Peyer's patch (tissue), 4 donors: Measurements from ENCODE around the gene ATP2C2. TPM values are rescaled to one million over a fixed set of nuclear protein-coding genes. Genes with fewer than 3 reads are reported as not detected.
"Not testable (repeated sequence)": the region's sequence is repeated elsewhere in the genome, so short reads cannot be mapped to it uniquely, and the experiment has no call there.

Source experiments
- DNase-seq, 3 donors: peaks; one replicate each; pipeline ENCODE4 v3.0.0-alpha.2; 2017 to 2019
- H3K27ac ChIP-seq, 4 donors: fragments of 200-600 bp; sonication (generic); one replicate each; pipeline ENCODE4 v1.5.1; 2016 to 2019
- H3K27me3 ChIP-seq, 2 donors: fragments of 200-600 bp; sonication (generic); one replicate each; pipeline ENCODE4 v1.5.1; 2019
- H3K36me3 ChIP-seq, 3 donors: fragments of 200-600 bp; sonication (generic); one replicate each; pipeline ENCODE4 v1.5.1; 2016 to 2019
- H3K4me1 ChIP-seq, 4 donors: fragments of 200-600 bp; sonication (generic); one replicate each; pipeline ENCODE4 v1.5.1; 2016 to 2019
- H3K4me3 ChIP-seq, 4 donors: fragments of 200-600 bp; sonication (generic); 1 replicate in 3 of 4; 2 replicates in 1 of 4; pipeline ENCODE4 v1.5.1; 2016 to 2019; ENCODE audit warnings: mild to moderate bottlenecking in 1 of 4
- H3K9me3 ChIP-seq, 4 donors: fragments of 200-600 bp; sonication (generic); one replicate each; pipeline ENCODE4 v1.5.1; 2016 to 2019; ENCODE audit warnings: mild to moderate bottlenecking in 1 of 4
- CTCF ChIP-seq, 6 experiments: fragments of 450-650 bp in 4 of 6; fragments of 200-600 bp in 2 of 6; sonication (generic) in 1 of 6; IDR thresholded peaks; one replicate each; pipeline ENCODE4 v1.5.1; 2017 to 2019; ENCODE audit warnings: antibody characterized with exemption in 6 of 6, mild to moderate bottlenecking in 3 of 6, moderate library complexity in 1 of 6
- POLR2A ChIP-seq, 2 donors: fragments of 450-650 bp; IDR thresholded peaks; one replicate each; pipeline ENCODE4 v1.5.1; 2017; ENCODE audit warnings: antibody characterized with exemption in 2 of 2, mild to moderate bottlenecking in 2 of 2, moderate library complexity in 2 of 2
- total RNA-seq, 4 donors: library from RNA; depleted of rRNA; stranded (reverse); fragments of >200 nt; gene quantifications; one replicate each; pipeline ENCODE4 v1.1.0, GENCODE V29; 2016

The ATP2C2 gene
- total RNA-seq, 4 donors from 2014 or later: 84.2 to 148 (median 115) TPM

GRCh38 chr16:84396537-84397008 lies 28.2 kb downstream of the ATP2C2 start:
- DNase-seq: no peak
- Histone ChIP-seq H3K27me3 (no peaks in the 10 kb centered on the region), H3K36me3 (no peaks in the 10 kb centered on the region), H3K4me1 (no peaks in the 10 kb centered on the region), H3K27ac (peak overlapping the region in 1 of 4 donors; percentile 25), H3K9me3 (no peaks in the 10 kb centered on the region), H3K4me3 (no peak overlapping the region)
- TF ChIP-seq CTCF (IDR thresholded peaks at IDR 0.05) (no peak), POLR2A (IDR thresholded peaks at IDR 0.05) (no peak)

DNA sequence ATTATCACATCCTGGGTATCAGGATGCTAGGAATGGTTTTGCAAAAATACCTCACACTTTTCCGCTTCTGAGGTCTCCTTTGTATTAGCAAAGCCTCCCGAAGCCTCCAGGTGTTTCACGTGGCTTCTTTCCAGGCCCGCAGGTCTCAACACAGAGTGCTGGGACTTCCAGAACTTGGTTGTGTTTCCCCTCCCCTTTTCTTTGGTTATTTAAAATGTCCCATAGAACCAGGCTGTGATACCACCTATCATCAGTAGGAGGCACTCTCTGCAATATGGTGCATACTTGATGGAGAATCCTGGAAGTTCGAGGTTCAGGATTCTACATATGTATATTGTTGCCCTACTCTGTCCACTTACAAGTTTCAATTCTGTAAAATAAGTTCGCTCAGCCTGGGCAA lies 28.8 kb downstream of the ATP2C2 start:
- DNase-seq: no peak
- Histone ChIP-seq H3K9me3 (no peaks in the 10 kb centered on the region), H3K27me3 (no peaks in the 10 kb centered on the region), H3K36me3 (no peaks in the 10 kb centered on the region), H3K4me1 (no peaks in the 10 kb centered on the region), H3K27ac (no peak overlapping the region), H3K4me3 (no peak overlapping the region)
- TF ChIP-seq POLR2A (IDR thresholded peaks at IDR 0.05) (no peak), CTCF (IDR thresholded peaks at IDR 0.05) (peak in 3 of 6 experiments; percentile 18 to 35 (median 21))

DNA sequence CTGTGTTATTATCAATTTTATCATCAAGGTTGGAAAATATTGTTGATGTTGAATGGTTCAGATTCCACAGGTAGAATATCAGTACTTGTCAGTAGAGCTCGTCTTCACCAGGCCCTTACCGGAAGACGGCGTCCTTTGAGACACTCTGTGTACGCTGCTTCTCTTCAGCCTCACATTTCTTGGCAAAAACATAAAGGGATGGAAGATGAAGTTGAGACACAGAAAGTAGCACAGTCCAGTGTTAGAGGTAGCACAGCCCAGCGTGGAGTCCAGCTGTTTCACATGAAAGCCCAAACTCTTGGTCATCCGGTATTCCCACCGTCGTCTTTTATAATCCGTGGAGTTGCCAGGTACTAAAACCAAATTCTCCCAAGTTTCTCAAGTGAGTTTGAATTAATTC lies 30.4 kb downstream of the ATP2C2 start:
- Histone ChIP-seq H3K27me3 (no peaks in the 10 kb centered on the region), H3K36me3 (no peaks in the 10 kb centered on the region), H3K4me1 (no peaks in the 10 kb centered on the region), H3K27ac (no peak overlapping the region), H3K4me3 (no peak overlapping the region), H3K9me3 (no peaks in the 10 kb centered on the region)
- no peak for DNase-seq
- no peak for TF ChIP-seq CTCF (IDR thresholded peaks at IDR 0.05)
- no peak for TF ChIP-seq POLR2A (IDR thresholded peaks at IDR 0.05)

GRCh38 chr16:84399912-84400311 lies 31.6 kb downstream of the ATP2C2 start:
- H3K4me3 ChIP-seq, H3K27ac ChIP-seq, H3K9me3 ChIP-seq, H3K27me3 ChIP-seq, H3K36me3 ChIP-seq, H3K4me1 ChIP-seq, DNase-seq: not testable (repeated sequence)

GRCh38 chr16:84403435-84403834 lies 35.1 kb downstream of the ATP2C2 start:
- not testable (repeated sequence) for H3K9me3 ChIP-seq, H3K4me3 ChIP-seq, H3K4me1 ChIP-seq, H3K27ac ChIP-seq, H3K36me3 ChIP-seq, H3K27me3 ChIP-seq, DNase-seq

DNA sequence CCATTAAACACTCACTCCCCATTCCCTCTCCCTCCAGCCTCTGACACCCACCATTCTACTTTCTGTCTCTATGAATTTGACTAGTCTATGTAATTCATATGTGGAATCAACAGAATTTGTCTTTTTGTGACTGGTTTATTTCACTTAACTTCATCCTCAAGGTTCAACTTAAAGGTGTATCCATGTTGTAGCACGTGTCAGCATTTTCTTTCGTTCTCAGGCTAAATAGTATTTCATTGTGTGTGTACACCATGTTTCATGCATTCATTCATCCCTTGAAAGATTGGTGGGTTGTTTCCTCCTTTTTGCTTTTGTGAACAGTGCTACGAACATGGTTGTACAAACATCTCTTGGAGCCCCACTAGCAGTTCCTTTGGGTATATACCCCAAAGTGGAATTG lies 36.0 kb downstream of the ATP2C2 start:
- DNase-seq: no peak
- Histone ChIP-seq H3K27me3 (no peaks in the 10 kb centered on the region), H3K9me3 (no peaks in the 10 kb centered on the region), H3K4me1 (no peaks in the 10 kb centered on the region), H3K36me3 (peaks cover 0 to 9% (median 0%) of the 10 kb centered on the region in 3 donors), H3K27ac (no peak overlapping the region), H3K4me3 (no peak overlapping the region)
- TF ChIP-seq CTCF (IDR thresholded peaks at IDR 0.05) (no peak), POLR2A (IDR thresholded peaks at IDR 0.05) (no peak)

DNA sequence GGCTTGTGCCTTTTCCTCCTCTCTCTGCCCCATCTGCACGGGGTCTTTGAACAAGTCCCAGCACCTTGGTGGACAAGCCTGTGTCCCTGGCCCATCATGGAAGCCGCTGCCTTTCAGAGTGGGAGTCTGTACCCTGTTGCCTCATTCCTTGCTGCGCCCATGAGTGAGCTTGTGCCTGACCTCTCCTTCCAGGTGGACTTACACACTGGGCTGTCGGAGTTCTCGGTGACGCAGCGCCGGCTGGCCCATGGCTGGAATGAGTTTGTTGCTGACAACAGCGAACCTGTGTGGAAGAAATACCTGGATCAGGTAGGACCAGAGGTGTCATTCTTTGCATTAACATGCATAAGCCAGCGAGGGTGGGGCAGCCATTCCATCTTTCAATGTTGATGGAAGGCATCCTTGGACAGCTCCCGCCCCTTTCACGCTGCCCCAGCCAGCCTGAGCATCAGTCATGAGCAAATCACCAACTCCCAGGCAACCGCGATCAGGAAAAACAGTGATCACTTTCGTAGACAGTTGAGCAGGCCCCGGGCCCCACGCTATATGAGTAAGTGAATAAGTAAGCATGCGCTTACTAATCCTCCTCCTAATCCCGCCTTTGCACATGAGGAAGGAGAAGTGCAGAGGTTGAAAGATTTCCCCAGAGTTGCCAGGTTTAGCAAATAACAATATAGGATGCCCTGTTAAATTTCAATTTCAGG lies 36.8 kb downstream of the ATP2C2 start:
- Histone ChIP-seq H3K4me3 (no peak overlapping the region), H3K9me3 (no peaks in the 10 kb centered on the region), H3K4me1 (no peaks in the 10 kb centered on the region), H3K27ac (no peak overlapping the region), H3K36me3 (peaks cover 0 to 9% (median 0%) of the 10 kb centered on the region in 3 donors), H3K27me3 (no peaks in the 10 kb centered on the region)
- DNase-seq: no peak
- TF ChIP-seq CTCF (IDR thresholded peaks at IDR 0.05) (no peak), POLR2A (IDR thresholded peaks at IDR 0.05) (no peak)
